Daoy (cell line): ENCODE measurements around the gene PAK6. TPM values are rescaled to one million over a fixed set of nuclear protein-coding genes. Genes with fewer than 3 reads are reported as not detected.

ENCODE experiments used
- DNase-seq: peaks from one replicate; pipeline ENCODE4 v3.0.0-alpha.2; 2015; ENCODE audit warnings: low read depth
- total RNA-seq: library from RNA; depleted of rRNA; stranded (reverse); fragments of >200 nt; shearing (Covaris generic); gene quantifications from 2 replicates; pipeline ENCODE4 v1.2.3, GENCODE V29; 2014

The PAK6 gene
- total RNA-seq, 1 experiment from 2014 or later: 0.57 TPM

- DNase-seq: no peak
Measured at GRCh38 chr15:40241269-40242212, 2.7 kb downstream of the PAK6 start.

- no peak for DNase-seq
Measured at GRCh38 chr15:40242213-40242599, 3.3 kb downstream of the PAK6 start.

GRCh38 chr15:40242601-40243000, 3.7 kb downstream of the PAK6 start:
- no peak for DNase-seq

GRCh38 chr15:40243126-40243810, 4.4 kb downstream of the PAK6 start:
- DNase-seq: no peak

- no peak for DNase-seq
Measured at GRCh38 chr15:40244961-40245523, 6.2 kb downstream of the PAK6 start.

- no peak for DNase-seq
Measured at GRCh38 chr15:40245666-40246450, 7.0 kb downstream of the PAK6 start.

GRCh38 chr15:40246496-40247280, 7.8 kb downstream of the PAK6 start:
- no peak for DNase-seq

- DNase-seq: no peak
Measured at GRCh38 chr15:40247406-40247971, 8.6 kb downstream of the PAK6 start.

GRCh38 chr15:40248006-40248783, 9.3 kb downstream of the PAK6 start:
- DNase-seq: no peak

- DNase-seq: peak; percentile 61
Measured at GRCh38 chr15:40249477-40250303, 10.8 kb downstream of the PAK6 start.

GRCh38 chr15:40250304-40250656, 11.4 kb downstream of the PAK6 start:
- no peak for DNase-seq

GRCh38 chr15:40250771-40251483, 12.1 kb downstream of the PAK6 start:
- no peak for DNase-seq

- no peak for DNase-seq
Measured at GRCh38 chr15:40251486-40252140, 12.8 kb downstream of the PAK6 start.

GRCh38 chr15:40252141-40252437, 13.2 kb downstream of the PAK6 start:
- DNase-seq: no peak

- DNase-seq: no peak
Measured at GRCh38 chr15:40252438-40253166, 13.7 kb downstream of the PAK6 start.

GRCh38 chr15:40253167-40253790, 14.4 kb downstream of the PAK6 start:
- no peak for DNase-seq

GRCh38 chr15:40254452-40254851, 15.6 kb downstream of the PAK6 start:
- no peak for DNase-seq
